HCT116 (cell line): ENCODE measurements around the gene BCR. TPM values are rescaled to one million over a fixed set of nuclear protein-coding genes. Genes with fewer than 3 reads are reported as not detected.

ENCODE experiments used
- ATAC-seq: fragments of 200-7000 bp; cut with Tn5 transposase; 2 replicates; pipeline ENCODE4 v1.9.1; 2020; ENCODE audit warnings: mild to moderate bottlenecking, moderate library complexity
- BruUV-seq: library from RNA; stranded (reverse); fragments of 400-500 nt; replicated peaks from 2 replicates; lab custom pipeline; 2021; lab: Mats Ljungman, UMichigan
- CTCF ChIA-PET: fragments of 300-600 bp; sonication (Branson Sonifier 250); formaldehyde crosslinking; loops from one replicate; lab custom pipeline; 2021; ENCODE audit warnings: antibody characterized with exemption; lab: Charles Lee
- POLR2A ChIA-PET: fragments of 300-600, 350-600 bp; sonication (Branson Sonifier 250); formaldehyde crosslinking; loops from one replicate; lab custom pipeline; 2021; ENCODE audit warnings: antibody characterized with exemption; lab: Charles Lee
- RAD21 ChIA-PET, 2 experiments: fragments of 300-600 bp; sonication (Branson Sonifier 250); formaldehyde crosslinking; loops; one replicate each; lab custom pipeline; 2023; ENCODE audit warnings: low total read pairs in 2 of 2; ENCODE audit not compliant: uncharacterized antibody in 2 of 2, unreplicated experiment in 2 of 2, low non-redundant PET in 1 of 2; lab: Charles Lee
- DNase-seq: peaks from one replicate; pipeline ENCODE4 v3.0.0-alpha.2; 2010; ENCODE audit warnings: low read depth, low spot score
- H2AFZ ChIP-seq: fragments of 200-600 bp; shearing (Covaris generic), sonication (generic); 2 replicates; pipeline ENCODE4 v1.6.1; 2017; ENCODE audit warnings: low read depth, mixed run types, mixed read lengths, antibody characterized with exemption, low read length; ENCODE audit not compliant: poor library complexity, severe bottlenecking
- H3K27ac ChIP-seq: 2 replicates; pipeline ENCODE4 v1.5.1; 2012; ENCODE audit warnings: low read depth, low read length
- H3K27me3 ChIP-seq: fragments of 200-600 bp; sonication (generic); 2 replicates; pipeline ENCODE4 v1.6.1; 2016; ENCODE audit warnings: mixed run types, low read length, mixed read lengths; ENCODE audit not compliant: insufficient read depth
- H3K36me3 ChIP-seq, 2 experiments: fragments of 200-500 bp in 1 of 2; fragments of 200-600 bp in 1 of 2; sonication (Bioruptor generic) in 1 of 2; sonication (generic) in 1 of 2; 2 replicates each; pipeline versions ENCODE4 v1.5.1 to v1.6.1; 2014 to 2016; ENCODE audit warnings: low read length in 2 of 2, inconsistent platforms in 1 of 2, mixed read lengths in 1 of 2, mixed run types in 1 of 2; ENCODE audit not compliant: insufficient read depth in 2 of 2, control insufficient read depth in 1 of 2
- H3K4me1 ChIP-seq, 2 experiments: fragments of 200-600 bp in 1 of 2; sonication (generic) in 1 of 2; 2 replicates each; pipeline versions ENCODE4 v1.5.1 to v1.6.1; 2012 to 2017; ENCODE audit warnings: low read length in 2 of 2, inconsistent platforms in 1 of 2, mild to moderate bottlenecking in 1 of 2, mixed read lengths in 1 of 2, mixed run types in 1 of 2, moderate library complexity in 1 of 2; ENCODE audit not compliant: insufficient read depth in 2 of 2, control insufficient read depth in 1 of 2
- H3K4me2 ChIP-seq: fragments of 200-600 bp; sonication (generic); 2 replicates; pipeline ENCODE4 v1.6.1; 2017; ENCODE audit warnings: mixed run types, low read length, mixed read lengths
- H3K4me3 ChIP-seq, 2 experiments: fragments of 200-600 bp in 1 of 2; sonication (generic) in 1 of 2; replicated peaks in 1 of 2; 2 replicates each; pipeline ENCODE4 v1.5.1; 2011 to 2016; ENCODE audit warnings: low read length in 2 of 2, control low read depth in 1 of 2, low read depth in 1 of 2, mild to moderate bottlenecking in 1 of 2, mixed read lengths in 1 of 2, mixed run types in 1 of 2
- H3K79me2 ChIP-seq: fragments of 200-600 bp; sonication (generic); 2 replicates; pipeline ENCODE4 v1.6.1; 2017; ENCODE audit warnings: mild to moderate bottlenecking, mixed run types, low read length, moderate library complexity, mixed read lengths; ENCODE audit not compliant: insufficient read depth
- H3K9ac ChIP-seq: fragments of 200-600 bp; sonication (generic); 2 replicates; pipeline ENCODE4 v1.6.1; 2016; ENCODE audit warnings: low read length, mixed read lengths
- H3K9me2 ChIP-seq: fragments of 200-600 bp; sonication (generic), shearing (Covaris generic); 2 replicates; pipeline ENCODE4 v1.6.1; 2017; ENCODE audit warnings: mixed run types, mild to moderate bottlenecking, moderate library complexity; ENCODE audit not compliant: insufficient read depth
- H3K9me3 ChIP-seq, 2 experiments: fragments of 200-500 bp in 1 of 2; fragments of 200-600 bp in 1 of 2; sonication (Bioruptor generic) in 1 of 2; sonication (generic) in 1 of 2; 2 replicates each; pipeline ENCODE4 v1.6.1; 2014 to 2017; ENCODE audit warnings: low read length in 2 of 2, mixed read lengths in 2 of 2, inconsistent platforms in 1 of 2, low read depth in 1 of 2, mild to moderate bottlenecking in 1 of 2, mixed run types in 1 of 2, moderate library complexity in 1 of 2; ENCODE audit not compliant: control insufficient read depth in 1 of 2, insufficient read depth in 1 of 2
- H4K20me1 ChIP-seq: fragments of 200-600 bp; sonication (generic), shearing (Covaris generic); 2 replicates; pipeline ENCODE4 v1.6.1; 2017; ENCODE audit warnings: mixed run types, mild to moderate bottlenecking, moderate library complexity; ENCODE audit not compliant: insufficient read depth
- CBX3 ChIP-seq: IDR thresholded peaks from 2 replicates; pipeline ENCODE4 v1.6.1; 2012; ENCODE audit warnings: low read depth
- CEBPB ChIP-seq: IDR thresholded peaks from 2 replicates; pipeline ENCODE4 v1.6.1; 2012; ENCODE audit warnings: low read depth
- EGR1 ChIP-seq: IDR thresholded peaks from 2 replicates; pipeline ENCODE4 v1.6.1; 2012; ENCODE audit warnings: low read depth
- ELF1 ChIP-seq: IDR thresholded peaks from 2 replicates; pipeline ENCODE4 v1.6.1; 2012; ENCODE audit warnings: low read depth, borderline replicate concordance
- EZH2 ChIP-seq: fragments of 200-600 bp; sonication (generic); IDR thresholded peaks from 2 replicates; pipeline ENCODE4 v1.6.1; 2017; ENCODE audit warnings: antibody characterized with exemption, mixed run types
- EZH2phosphoT487 ChIP-seq: fragments of 200-600 bp; IDR thresholded peaks from 2 replicates; pipeline ENCODE4 v1.6.1; 2018; ENCODE audit warnings: antibody characterized with exemption, borderline replicate concordance
- JUND ChIP-seq: IDR thresholded peaks from 2 replicates; pipeline ENCODE4 v1.6.1; 2012
- MAX ChIP-seq: IDR thresholded peaks from 2 replicates; pipeline ENCODE4 v1.6.1; 2012
- POLR2A ChIP-seq: IDR thresholded peaks from 2 replicates; pipeline ENCODE4 v1.7.0; 2011; ENCODE audit warnings: borderline replicate concordance; ENCODE audit not compliant: insufficient read depth, insufficient read length; ENCODE audit errors: extremely low read depth
- POLR2AphosphoS5 ChIP-seq: IDR thresholded peaks from 2 replicates; pipeline ENCODE4 v1.6.1; 2011; ENCODE audit warnings: mild to moderate bottlenecking, low read depth, low read length, moderate library complexity
- RAD21 ChIP-seq: IDR thresholded peaks from 2 replicates; pipeline ENCODE4 v1.6.1; 2012; ENCODE audit warnings: low read depth, mild to moderate bottlenecking
- SIN3A ChIP-seq: IDR thresholded peaks from 2 replicates; pipeline ENCODE4 v1.6.1; 2012; ENCODE audit warnings: low read depth
- TCF7L2 ChIP-seq: IDR thresholded peaks from 2 replicates; pipeline ENCODE4 v1.7.0; 2011; ENCODE audit warnings: borderline replicate concordance, inconsistent platforms; ENCODE audit not compliant: insufficient read depth, insufficient read length; ENCODE audit errors: extremely low read depth
- YY1 ChIP-seq: IDR thresholded peaks from 2 replicates; pipeline ENCODE4 v1.6.1; 2011; ENCODE audit warnings: low read length, low read depth, moderate library complexity, mild to moderate bottlenecking; ENCODE audit not compliant: insufficient replicate concordance; ENCODE audit errors: extremely low read depth
- ZFX ChIP-seq: fragments of 450-650 bp; IDR thresholded peaks from 2 replicates; pipeline ENCODE4 v1.6.1; 2017
- intact Hi-C: fragments of 100-400 bp; cut with micrococcal nuclease; formaldehyde crosslinking; loops from 2 replicates; pipeline ENCODE4 v1.10.0; 2022
- total RNA-seq: library from RNA; stranded (reverse); gene quantifications from one replicate; pipeline ENCODE4 v1.2.1, GENCODE V29; 2021; ENCODE audit not compliant: unreplicated experiment
- TF ChIP-seq, protein P1 (sequence below): IDR thresholded peaks from 2 replicates; pipeline ENCODE4 v1.6.1; 2012
- TF ChIP-seq, protein P2 (sequence below), 3 experiments: fragments of 200-600 bp in 1 of 3; sonication (generic) in 1 of 3; IDR thresholded peaks in 2 of 3; conservative IDR thresholded peaks in 1 of 3; 2 replicates each; pipeline ENCODE4 v1.5.1; 2012 to 2017; ENCODE audit warnings: low read depth in 2 of 3, low read length in 2 of 3, antibody characterized with exemption in 1 of 3, borderline replicate concordance in 1 of 3, control low read depth in 1 of 3, mild to moderate bottlenecking in 1 of 3, mixed read lengths in 1 of 3, mixed run types in 1 of 3, moderate library complexity in 1 of 3; ENCODE audit not compliant: insufficient read depth in 1 of 3

Gene BCR
- total RNA-seq, 1 experiment from 2014 or later, result 39.7 TPM

DNA sequence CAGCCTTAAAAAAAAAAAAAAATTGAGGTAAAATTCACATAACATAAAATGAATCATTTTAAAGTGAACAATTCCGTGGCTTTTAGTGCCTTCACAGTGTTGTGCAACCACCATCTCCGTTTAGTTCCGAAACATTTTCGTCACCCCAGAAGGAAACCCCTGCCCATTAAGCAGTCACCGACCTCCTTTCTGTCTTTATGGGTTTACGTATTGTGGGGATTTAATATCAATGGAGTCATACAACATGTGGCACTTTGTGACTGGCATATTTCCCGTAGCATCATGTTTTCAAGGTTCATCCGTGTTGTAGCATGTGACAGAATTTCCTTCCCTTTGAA, 65.5 kb downstream of the BCR start:
- no peaks in the 10 kb centered on the region for H3K9me2 ChIP-seq
- no peaks in the 10 kb centered on the region for H3K27me3 ChIP-seq
- no peak overlapping the region for H2AFZ ChIP-seq
- POLR2A ChIA-PET, result no interaction called here
- no peak overlapping the region for H3K27ac ChIP-seq
- ATAC-seq (no peak), DNase-seq (no peak)
- H3K79me2 ChIP-seq, result peaks cover 93% of the 10 kb centered on the region
- RAD21 ChIA-PET, result no interaction called here
- peaks cover 10 to 43% of the 10 kb centered on the region in 2 experiments; a peak in 3 of 4 replicates for H3K4me1 ChIP-seq
- TF ChIP-seq, protein P1, sequence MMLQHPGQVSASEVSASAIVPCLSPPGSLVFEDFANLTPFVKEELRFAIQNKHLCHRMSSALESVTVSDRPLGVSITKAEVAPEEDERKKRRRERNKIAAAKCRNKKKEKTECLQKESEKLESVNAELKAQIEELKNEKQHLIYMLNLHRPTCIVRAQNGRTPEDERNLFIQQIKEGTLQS, result no peak
- no peak for TF ChIP-seq POLR2A
- TF ChIP-seq ELF1, result no peak
- no peak for TF ChIP-seq EZH2
- TF ChIP-seq ZFX, result no peak
- no peak for TF ChIP-seq RAD21
- TF ChIP-seq CEBPB, result no peak
- TF ChIP-seq TCF7L2, result no peak
- no peak for TF ChIP-seq JUND
- no peak for TF ChIP-seq POLR2AphosphoS5
- TF ChIP-seq CBX3, result no peak
- TF ChIP-seq, protein P2, sequence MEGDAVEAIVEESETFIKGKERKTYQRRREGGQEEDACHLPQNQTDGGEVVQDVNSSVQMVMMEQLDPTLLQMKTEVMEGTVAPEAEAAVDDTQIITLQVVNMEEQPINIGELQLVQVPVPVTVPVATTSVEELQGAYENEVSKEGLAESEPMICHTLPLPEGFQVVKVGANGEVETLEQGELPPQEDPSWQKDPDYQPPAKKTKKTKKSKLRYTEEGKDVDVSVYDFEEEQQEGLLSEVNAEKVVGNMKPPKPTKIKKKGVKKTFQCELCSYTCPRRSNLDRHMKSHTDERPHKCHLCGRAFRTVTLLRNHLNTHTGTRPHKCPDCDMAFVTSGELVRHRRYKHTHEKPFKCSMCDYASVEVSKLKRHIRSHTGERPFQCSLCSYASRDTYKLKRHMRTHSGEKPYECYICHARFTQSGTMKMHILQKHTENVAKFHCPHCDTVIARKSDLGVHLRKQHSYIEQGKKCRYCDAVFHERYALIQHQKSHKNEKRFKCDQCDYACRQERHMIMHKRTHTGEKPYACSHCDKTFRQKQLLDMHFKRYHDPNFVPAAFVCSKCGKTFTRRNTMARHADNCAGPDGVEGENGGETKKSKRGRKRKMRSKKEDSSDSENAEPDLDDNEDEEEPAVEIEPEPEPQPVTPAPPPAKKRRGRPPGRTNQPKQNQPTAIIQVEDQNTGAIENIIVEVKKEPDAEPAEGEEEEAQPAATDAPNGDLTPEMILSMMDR (IDR thresholded peaks at IDR 0.05 in 2 of 3, conservative IDR thresholded peaks at IDR 0.05 in 1 of 3; ENCODE audit: borderline replicate concordance in 1 of 3, insufficient read depth in 1 of 3, low read depth in 2 of 3, low read length in 2 of 3), result no peak
- no peak for TF ChIP-seq SIN3A
- no peak for TF ChIP-seq EZH2phosphoT487
- no peak for TF ChIP-seq MAX
- no peak for TF ChIP-seq EGR1
- no peak for TF ChIP-seq YY1
- intact Hi-C loops, result loop anchor here (5.0 kb wide), 1 partner anchor 762 kb away; the partner anchor contains the start of gene GSTT4
- no peak overlapping the region for H3K9ac ChIP-seq
- peaks cover 2% of the 10 kb centered on the region; the same call in 1 of the 2 replicates for H4K20me1 ChIP-seq
- H3K4me2 ChIP-seq, result no peak overlapping the region
- no TSS peak for BruUV-seq
- H3K36me3 ChIP-seq, result no peaks in the 10 kb centered on the region
- no peaks in the 10 kb centered on the region for H3K9me3 ChIP-seq
- H3K4me3 ChIP-seq, result no peak overlapping the region
- CTCF ChIA-PET, result no interaction called here
